ENCODE measurements around the gene RSKR.
"Not testable (repeated sequence)": the region's sequence is repeated elsewhere in the genome, so short reads cannot be mapped to it uniquely, and the experiment has no call there.

Gene RSKR

DNA sequence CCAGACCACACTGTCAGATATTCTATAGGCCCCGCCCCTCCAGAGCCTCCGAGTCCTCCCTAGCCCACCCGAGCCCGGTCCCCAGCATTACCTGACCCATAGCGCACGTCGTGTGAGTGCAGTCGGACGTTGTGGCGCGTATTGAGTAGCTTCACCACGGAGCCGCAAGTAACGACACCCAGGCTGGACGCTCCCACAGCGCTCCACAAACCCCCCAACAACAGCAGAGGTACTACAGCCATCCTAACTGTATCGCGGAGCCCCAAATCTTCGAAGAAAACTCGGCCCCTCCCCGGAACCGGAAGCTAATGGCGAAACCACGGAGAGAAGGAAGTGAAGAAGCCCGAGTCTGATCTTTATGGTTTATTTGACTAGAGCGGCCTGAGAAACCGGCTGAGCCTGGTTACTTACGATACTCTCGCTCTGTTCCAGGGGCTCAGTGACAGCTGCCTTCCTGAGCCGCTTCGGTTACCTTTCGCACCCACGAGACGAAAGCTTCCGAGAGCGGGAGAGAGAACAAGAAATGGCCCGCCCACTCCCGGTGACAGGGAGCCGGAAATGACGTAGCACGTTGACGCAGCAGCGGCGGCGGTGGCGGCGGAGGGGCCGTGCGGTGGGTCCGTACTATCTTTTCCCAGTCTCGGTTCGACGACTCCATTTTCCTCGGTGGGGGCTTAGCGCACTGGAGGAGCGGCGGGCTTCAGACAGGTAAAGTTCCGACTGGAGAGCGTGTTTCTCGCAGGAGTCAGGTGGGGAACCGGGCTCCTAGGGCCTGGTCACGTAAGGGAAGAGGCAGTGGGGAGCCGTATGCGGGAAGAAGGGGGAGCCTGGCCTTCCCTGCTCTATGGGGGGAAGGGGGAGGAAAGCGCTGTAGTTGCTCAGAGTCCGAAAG lies 47.9 kb upstream of the RSKR start, which contains the start of the genes SDF2 and SUPT6H:
Gene SDF2, minus strand, starts transcription at position 272 of the 892 bp plus-strand sequence. Its CDS starts 30 bp downstream, at position 242.
Gene SUPT6H, plus strand, starts transcription at position 571 of the 892 bp plus-strand sequence. CDS start 11,197 bp downstream, outside the sequence.
- Histone ChIP-seq H2AFZ (ENCODE audit: low read length) (peak within 1 kb of the TSS; percentile 94), H3K36me3 (replicated peaks; ENCODE audit: insufficient read depth, low read length) (peaks cover 2% of the 10 kb centered on the region; the same call in 1 of the 2 replicates), H3K4me3 (ENCODE audit: low read length) (peak within 1 kb of the TSS; percentile 87), H3K9me3 (replicated peaks; ENCODE audit: insufficient read depth, low read length) (no peaks in the 10 kb centered on the region), H3K27me3 (replicated peaks; ENCODE audit: insufficient read depth, low read length) (no peaks in the 10 kb centered on the region), H3K4me2 (ENCODE audit: low read depth, low read length) (peak within 1 kb of the TSS; percentile 77), H3K9ac (ENCODE audit: low read length) (peak within 1 kb of the TSS; percentile 96), H3K4me1 (ENCODE audit: low read length) (peaks cover 11% of the 10 kb centered on the region), H3K79me2 (ENCODE audit: low read length) (peaks cover 79% of the 10 kb centered on the region), H3F3A (ENCODE audit: insufficient read depth, low read length) (peaks cover 4% of the 10 kb centered on the region; the same call in 1 of the 2 replicates), H4K20me1 (ENCODE audit: insufficient read depth, low read length) (no peaks in the 10 kb centered on the region), H3K27ac (ENCODE audit: low read length) (peak within 1 kb of the TSS; percentile 97), H3K9me2 (replicated peaks; ENCODE audit: insufficient read depth, low read length) (no peaks in the 10 kb centered on the region)
- TF ChIP-seq EZH2 (optimal IDR thresholded peaks at IDR 0.05; ENCODE audit: low read depth, low read length) (no peak), EZH2phosphoT487 (IDR thresholded peaks at IDR 0.05; ENCODE audit: low read length) (no peak)
- TF ChIP-seq, protein P1, sequence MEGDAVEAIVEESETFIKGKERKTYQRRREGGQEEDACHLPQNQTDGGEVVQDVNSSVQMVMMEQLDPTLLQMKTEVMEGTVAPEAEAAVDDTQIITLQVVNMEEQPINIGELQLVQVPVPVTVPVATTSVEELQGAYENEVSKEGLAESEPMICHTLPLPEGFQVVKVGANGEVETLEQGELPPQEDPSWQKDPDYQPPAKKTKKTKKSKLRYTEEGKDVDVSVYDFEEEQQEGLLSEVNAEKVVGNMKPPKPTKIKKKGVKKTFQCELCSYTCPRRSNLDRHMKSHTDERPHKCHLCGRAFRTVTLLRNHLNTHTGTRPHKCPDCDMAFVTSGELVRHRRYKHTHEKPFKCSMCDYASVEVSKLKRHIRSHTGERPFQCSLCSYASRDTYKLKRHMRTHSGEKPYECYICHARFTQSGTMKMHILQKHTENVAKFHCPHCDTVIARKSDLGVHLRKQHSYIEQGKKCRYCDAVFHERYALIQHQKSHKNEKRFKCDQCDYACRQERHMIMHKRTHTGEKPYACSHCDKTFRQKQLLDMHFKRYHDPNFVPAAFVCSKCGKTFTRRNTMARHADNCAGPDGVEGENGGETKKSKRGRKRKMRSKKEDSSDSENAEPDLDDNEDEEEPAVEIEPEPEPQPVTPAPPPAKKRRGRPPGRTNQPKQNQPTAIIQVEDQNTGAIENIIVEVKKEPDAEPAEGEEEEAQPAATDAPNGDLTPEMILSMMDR (IDR thresholded peaks at IDR 0.05; ENCODE audit: low read length) = no peak
- peak; percentile 89 for DNase-seq

DNA sequence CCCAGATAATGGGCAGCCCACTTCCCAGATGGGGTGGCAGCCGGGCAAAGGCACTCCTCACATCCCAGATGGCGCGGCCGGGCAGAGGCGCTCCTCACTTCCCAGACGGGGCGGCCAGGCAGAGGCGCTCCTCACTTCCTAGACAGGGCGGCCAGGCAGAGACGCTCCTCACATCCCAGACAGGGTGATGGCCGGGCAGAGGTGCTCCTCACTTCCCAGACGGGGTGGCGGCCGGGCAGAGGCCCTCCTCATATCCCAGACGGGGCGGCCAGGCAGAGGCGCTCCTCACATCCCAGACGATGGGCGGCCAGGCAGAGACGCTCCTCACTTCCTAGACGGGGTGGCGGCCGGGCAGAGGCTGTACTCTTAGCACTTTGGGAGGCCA lies 45.5 kb upstream of the RSKR start:
- not testable (repeated sequence) for H3K9ac ChIP-seq (ENCODE audit: low read length); H3K27me3 ChIP-seq (replicated peaks; ENCODE audit: insufficient read depth, low read length); H3K27ac ChIP-seq (ENCODE audit: low read length); DNase-seq; H3K9me3 ChIP-seq (replicated peaks; ENCODE audit: insufficient read depth, low read length); H3K9me2 ChIP-seq (replicated peaks; ENCODE audit: insufficient read depth, low read length); H3K4me2 ChIP-seq (ENCODE audit: low read depth, low read length); H3K36me3 ChIP-seq (replicated peaks; ENCODE audit: insufficient read depth, low read length); H4K20me1 ChIP-seq (ENCODE audit: insufficient read depth, low read length); H2AFZ ChIP-seq (ENCODE audit: low read length); H3K4me3 ChIP-seq (ENCODE audit: low read length)
- H3K79me2 ChIP-seq (ENCODE audit: low read length) = peaks cover 63% of the 10 kb centered on the region
- H3F3A ChIP-seq (ENCODE audit: insufficient read depth, low read length) = peaks cover 11% of the 10 kb centered on the region; the same call in 1 of the 2 replicates
- H3K4me1 ChIP-seq (ENCODE audit: low read length) = peaks cover 17% of the 10 kb centered on the region

DNA sequence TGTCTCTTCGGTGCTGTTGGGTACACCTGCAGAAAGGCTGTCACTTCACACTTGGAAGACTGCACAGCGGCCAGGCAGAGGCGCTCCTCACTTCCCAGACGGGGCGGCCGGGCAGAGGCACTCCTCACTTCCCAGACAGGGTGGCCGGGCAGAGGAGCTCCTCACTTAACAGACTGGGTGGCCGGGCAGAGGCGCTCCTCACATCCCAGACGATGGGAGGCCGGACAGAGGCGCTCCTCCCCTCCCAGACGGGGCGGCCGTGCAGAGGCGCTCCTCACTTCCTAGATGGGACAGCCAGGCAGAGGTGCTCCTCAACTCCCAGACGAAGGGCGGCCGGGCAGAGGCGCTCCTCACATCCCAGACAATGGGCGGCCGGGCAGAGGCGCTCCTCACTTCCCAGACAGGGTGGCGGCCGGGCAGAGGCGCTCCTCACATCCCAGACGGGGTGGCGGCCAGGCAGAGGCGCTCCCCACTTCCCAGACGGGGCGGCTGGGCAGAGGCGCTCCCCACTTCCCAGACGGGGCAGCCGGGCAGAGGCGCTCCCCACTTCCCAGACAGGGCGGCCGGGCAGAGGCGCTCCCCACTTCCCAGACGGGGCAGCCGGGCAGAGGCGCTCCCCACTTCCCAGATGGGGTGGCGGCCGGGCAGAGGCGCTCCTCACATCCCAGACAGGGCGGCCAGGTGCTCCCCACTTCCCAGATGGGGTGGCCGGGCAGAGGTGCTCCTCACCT lies 44.9 kb upstream of the RSKR start:
- H3K79me2 ChIP-seq (ENCODE audit: low read length) = peaks cover 58% of the 10 kb centered on the region
- H3F3A ChIP-seq (ENCODE audit: insufficient read depth, low read length) = peaks cover 11% of the 10 kb centered on the region; the same call in 1 of the 2 replicates
- DNase-seq = not testable (repeated sequence)

DNA sequence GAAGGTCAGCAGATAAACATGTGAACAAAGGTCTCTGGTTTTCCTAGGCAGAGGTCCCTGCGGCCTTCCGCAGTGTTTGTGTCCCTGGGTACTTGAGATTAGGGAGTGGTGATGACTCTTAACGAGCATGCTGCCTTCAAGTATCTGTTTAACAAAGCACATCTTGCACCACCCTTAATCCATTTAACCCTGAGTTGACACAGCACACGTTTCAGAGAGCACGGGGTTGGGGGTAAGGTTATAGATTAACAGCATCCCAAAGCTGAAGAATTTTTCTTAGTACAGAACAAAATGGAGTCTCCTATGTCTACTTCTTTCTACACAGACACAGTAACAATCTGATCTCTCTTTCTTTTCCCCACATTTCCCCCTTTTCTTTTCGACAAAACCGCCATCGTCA lies 44.4 kb upstream of the RSKR start:
- H3K4me2 ChIP-seq (ENCODE audit: low read depth, low read length); H3K9me2 ChIP-seq (replicated peaks; ENCODE audit: insufficient read depth, low read length); DNase-seq; H4K20me1 ChIP-seq (ENCODE audit: insufficient read depth, low read length); H3K9ac ChIP-seq (ENCODE audit: low read length); H3K27me3 ChIP-seq (replicated peaks; ENCODE audit: insufficient read depth, low read length); H3K4me3 ChIP-seq (ENCODE audit: low read length); H3K36me3 ChIP-seq (replicated peaks; ENCODE audit: insufficient read depth, low read length); H2AFZ ChIP-seq (ENCODE audit: low read length); H3K27ac ChIP-seq (ENCODE audit: low read length); H3K9me3 ChIP-seq (replicated peaks; ENCODE audit: insufficient read depth, low read length): not testable (repeated sequence)
- Histone ChIP-seq H3F3A (ENCODE audit: insufficient read depth, low read length) (peaks cover 11% of the 10 kb centered on the region; the same call in 1 of the 2 replicates), H3K4me1 (ENCODE audit: low read length) (peaks cover 15% of the 10 kb centered on the region), H3K79me2 (ENCODE audit: low read length) (peaks cover 52% of the 10 kb centered on the region)

More for the DNA sequence above, 44.9 kb upstream of the RSKR start:
- H2AFZ ChIP-seq (ENCODE audit: low read length); H3K9me3 ChIP-seq (replicated peaks; ENCODE audit: insufficient read depth, low read length); H3K27ac ChIP-seq (ENCODE audit: low read length); H3K4me3 ChIP-seq (ENCODE audit: low read length); H3K4me2 ChIP-seq (ENCODE audit: low read depth, low read length); H3K9me2 ChIP-seq (replicated peaks; ENCODE audit: insufficient read depth, low read length); H4K20me1 ChIP-seq (ENCODE audit: insufficient read depth, low read length); H3K27me3 ChIP-seq (replicated peaks; ENCODE audit: insufficient read depth, low read length); H3K36me3 ChIP-seq (replicated peaks; ENCODE audit: insufficient read depth, low read length); H3K9ac ChIP-seq (ENCODE audit: low read length): not testable (repeated sequence)
- H3K4me1 ChIP-seq (ENCODE audit: low read length) = peaks cover 17% of the 10 kb centered on the region
